IMR-90 (cell line): ENCODE results near the gene FSIP1. TPM values are rescaled to one million over a fixed set of nuclear protein-coding genes. Genes with fewer than 3 reads are reported as not detected.

Source experiments
- ATAC-seq: fragments of 200-7000 bp; cut with Tn5 transposase; 2 replicates; pipeline ENCODE4 v1.9.1; 2020; ENCODE audit warnings: low read depth, mild to moderate bottlenecking, moderate library complexity
- BruUV-seq: library from RNA; stranded (reverse); fragments of 400-500 nt; replicated peaks from 2 replicates; lab custom pipeline; 2021; lab: Mats Ljungman, UMichigan
- CTCF ChIA-PET: fragments of 300-600 bp; formaldehyde crosslinking; extraction: SDS; loops from one replicate; lab custom pipeline; 2021; ENCODE audit warnings: antibody characterized with exemption; lab: Yijun Ruan, JAX
- POLR2A ChIA-PET: fragments of 300-600 bp; sonication (Branson Sonifier 250); formaldehyde crosslinking; loops from one replicate; lab custom pipeline; 2022; ENCODE audit warnings: antibody characterized with exemption; ENCODE audit not compliant: unreplicated experiment; lab: Charles Lee
- DNase-seq: peaks from one replicate; pipeline ENCODE4 v3.0.0; 2013
- H2AFZ ChIP-seq: replicated peaks from 2 replicates; pipeline ENCODE3; 2013; ENCODE audit warnings: low read length, mild to moderate bottlenecking; ENCODE audit not compliant: poor library complexity
- H2AK5ac ChIP-seq: 2 replicates; pipeline ENCODE4 v1.6.1; 2013; ENCODE audit warnings: low read depth, low read length, inconsistent platforms
- H2AK9ac ChIP-seq: replicated peaks from 2 replicates; pipeline ENCODE3; 2013; ENCODE audit warnings: mild to moderate bottlenecking, low read depth, low read length, moderate library complexity; ENCODE audit not compliant: poor library complexity
- H2BK120ac ChIP-seq: 2 replicates; pipeline ENCODE4 v1.6.1; 2013; ENCODE audit warnings: low read depth, low read length, inconsistent platforms
- H2BK15ac ChIP-seq: 3 replicates; pipeline ENCODE4 v1.6.1; 2013; ENCODE audit warnings: low read depth, low read length, inconsistent platforms
- H2BK20ac ChIP-seq: 2 replicates; pipeline ENCODE4 v1.6.1; 2013; ENCODE audit warnings: low read depth, mild to moderate bottlenecking, inconsistent platforms, low read length, moderate library complexity
- H2BK5ac ChIP-seq: 2 replicates; pipeline ENCODE4 v1.6.1; 2013; ENCODE audit warnings: mild to moderate bottlenecking, low read depth, low read length, inconsistent platforms; ENCODE audit not compliant: poor library complexity, severe bottlenecking
- H3K14ac ChIP-seq: replicated peaks from 2 replicates; pipeline ENCODE4 v1.6.1; 2013; ENCODE audit warnings: low read depth, low read length, inconsistent platforms
- H3K18ac ChIP-seq: 2 replicates; pipeline ENCODE4 v1.6.1; 2013; ENCODE audit warnings: low read depth, low read length, control low read depth
- H3K23ac ChIP-seq: 2 replicates; pipeline ENCODE4 v1.6.1; 2013; ENCODE audit warnings: low read depth, low read length, inconsistent platforms
- H3K27ac ChIP-seq: 2 replicates; pipeline ENCODE4 v1.5.1; 2013; ENCODE audit warnings: mild to moderate bottlenecking, control low read depth, low read length; ENCODE audit not compliant: insufficient read depth
- H3K27me3 ChIP-seq: 2 replicates; pipeline ENCODE4 v1.6.1; 2013; ENCODE audit warnings: low read length; ENCODE audit not compliant: control insufficient read depth, insufficient read depth
- H3K36me3 ChIP-seq: 2 replicates; pipeline ENCODE4 v1.6.1; 2013; ENCODE audit warnings: low read length, mixed read lengths; ENCODE audit not compliant: control insufficient read depth, insufficient read depth
- H3K4ac ChIP-seq: 2 replicates; pipeline ENCODE4 v1.6.1; 2013; ENCODE audit warnings: low read depth, low read length, inconsistent platforms
- H3K4me1 ChIP-seq: 2 replicates; pipeline ENCODE4 v1.6.1; 2013; ENCODE audit warnings: low read length, mixed read lengths; ENCODE audit not compliant: control insufficient read depth, insufficient read depth
- H3K4me2 ChIP-seq: 2 replicates; pipeline ENCODE4 v1.6.1; 2013; ENCODE audit warnings: low read depth, mild to moderate bottlenecking, control low read depth, low read length, moderate library complexity
- H3K4me3 ChIP-seq: 2 replicates; pipeline ENCODE4 v1.5.1; 2013; ENCODE audit warnings: low read depth, mild to moderate bottlenecking, control low read depth, low read length, moderate library complexity; ENCODE audit not compliant: insufficient read depth
- H3K56ac ChIP-seq: 2 replicates; pipeline ENCODE4 v1.6.1; 2013; ENCODE audit warnings: low read length, inconsistent platforms; ENCODE audit not compliant: insufficient read depth; ENCODE audit errors: extremely low read depth
- H3K79me1 ChIP-seq, 2 experiments: 2 replicates each; pipeline ENCODE4 v1.6.1; 2013; ENCODE audit warnings: low read length in 2 of 2, inconsistent platforms in 1 of 2, low read depth in 1 of 2
- H3K9ac ChIP-seq: 2 replicates; pipeline ENCODE4 v1.6.1; 2013; ENCODE audit warnings: low read depth, low read length, control low read depth
- H3K9me1 ChIP-seq: 2 replicates; pipeline ENCODE4 v1.6.1; 2013; ENCODE audit warnings: low read length, inconsistent platforms; ENCODE audit not compliant: insufficient read depth
- H3K9me3 ChIP-seq: 2 replicates; pipeline ENCODE4 v1.6.1; 2013; ENCODE audit warnings: low read length; ENCODE audit not compliant: control insufficient read depth, insufficient read depth
- H4K20me1 ChIP-seq: 2 replicates; pipeline ENCODE4 v1.6.1; 2013; ENCODE audit warnings: low read length, inconsistent platforms; ENCODE audit not compliant: insufficient read depth
- H4K5ac ChIP-seq: 2 replicates; pipeline ENCODE4 v1.6.1; 2013; ENCODE audit warnings: mild to moderate bottlenecking, low read depth, low read length, control low read depth
- H4K8ac ChIP-seq, 2 experiments: 2 replicates each; pipeline ENCODE4 v1.6.1; 2013; ENCODE audit warnings: low read depth in 2 of 2, low read length in 2 of 2, control low read depth in 1 of 2, inconsistent platforms in 1 of 2
- H4K91ac ChIP-seq: 2 replicates; pipeline ENCODE4 v1.6.1; 2013; ENCODE audit warnings: low read depth, low read length, inconsistent platforms; ENCODE audit not compliant: insufficient read depth
- CEBPB ChIP-seq: IDR thresholded peaks from 2 replicates; pipeline ENCODE4 v1.6.1; 2012; ENCODE audit warnings: low read depth, low read length, improper control_type of control experiment
- SMC3 ChIP-seq: fragments of 150-350 bp; IDR thresholded peaks from 2 replicates; pipeline ENCODE4 v1.6.1; 2016; ENCODE audit warnings: low read depth, mild to moderate bottlenecking, antibody characterized with exemption, low read length, moderate library complexity
- WGBS, 2 experiments: methylation state at CpG; one replicate each; pipeline versions ENCODE4 v1.1.5 to v1.1.7; 2013; ENCODE audit warnings: missing lambda C conversion rate in 2 of 2; ENCODE audit not compliant: insufficient read length in 1 of 2; ENCODE audit errors: extremely low coverage in 2 of 2; 5-methylcytosine and 5-hydroxymethylcytosine counted together
- dilution Hi-C: fragments of 300-500 bp; cut with HindIII; formaldehyde crosslinking; loops from one replicate; pipeline ENCODE4 v1.14.3; 2018; ENCODE audit warnings: low sequenced_read_pairs; ENCODE audit not compliant: unreplicated experiment
- in situ Hi-C: fragments of 300-500 bp; cut with MboI; formaldehyde crosslinking; loops from 3 replicates; pipeline ENCODE4 v1.14.3; 2019; ENCODE audit warnings: low sequenced_read_pairs, inconsistent platforms, mixed read lengths
- intact Hi-C: fragments of 100-400 bp; cut with micrococcal nuclease; formaldehyde crosslinking; loops from 2 replicates; pipeline ENCODE4 v1.10.0; 2022
- polyA plus RNA-seq, 3 experiments: library from polyadenylated mRNA; depleted of rRNA; stranded (reverse); fragments of >200 nt; gene quantifications; 2 replicates each; pipeline ENCODE4 v1.2.3, GENCODE V29; 2012; ENCODE audit warnings: low replicate concordance in 1 of 3
- total RNA-seq: library from RNA; depleted of rRNA; stranded (reverse); fragments of >200 nt; gene quantifications from 2 replicates; pipeline ENCODE4 v1.2.3, GENCODE V29; 2012

FSIP1 gene
- total and polyA plus RNA-seq, 2 of the 4 experiments (the other 2 are of a cell fraction) = 0.10 to 0.18 TPM

- H3K4me1 ChIP-seq = no peaks in the 10 kb centered on the region
- intact Hi-C loops = no loop called here
- no peak overlapping the region for H3K56ac ChIP-seq
- no peak overlapping the region for H3K14ac ChIP-seq
- H4K91ac ChIP-seq = no peak overlapping the region
- TF ChIP-seq CEBPB = 0 out of 2 replicates have a peak, but pooled peaks have one; percentile 5
- no peak for TF ChIP-seq SMC3
- no peak overlapping the region for H3K23ac ChIP-seq
- DNase-seq = no peak
- H2AK9ac ChIP-seq = no peak overlapping the region
- H3K27me3 ChIP-seq = no peaks in the 10 kb centered on the region
- H2BK5ac ChIP-seq = no peak overlapping the region
- no peak overlapping the region for H2BK20ac ChIP-seq
- H3K4me2 ChIP-seq = no peak overlapping the region
- H3K36me3 ChIP-seq = no peaks in the 10 kb centered on the region
- no peak overlapping the region for H3K4me3 ChIP-seq
- no peak for ATAC-seq
- H3K9me1 ChIP-seq = no peaks in the 10 kb centered on the region
- no peak overlapping the region for H3K18ac ChIP-seq
- H3K9me3 ChIP-seq = no peaks in the 10 kb centered on the region
- H2BK120ac ChIP-seq = no peak overlapping the region
- dilution Hi-C loops = no loop called here
- H3K79me1 ChIP-seq = no peaks in the 10 kb centered on the region
- in situ Hi-C loops = no loop called here
- H4K8ac ChIP-seq = no peak overlapping the region
- H4K20me1 ChIP-seq = no peaks in the 10 kb centered on the region
- H2AFZ ChIP-seq = no peak overlapping the region
- no peak overlapping the region for H4K5ac ChIP-seq
- no peak overlapping the region for H2AK5ac ChIP-seq
- H3K27ac ChIP-seq = no peak overlapping the region
- BruUV-seq = no TSS peak
- WGBS, 2 experiments = no CpG with 5 or more reads among the region's 1 CpG
- H2BK15ac ChIP-seq = no peak overlapping the region
- CTCF ChIA-PET = interaction anchor here (0.6 to 1.5 kb wide), 3 partner anchors 12 to 829 kb away, joined by 3 to 4 read pairs (median 3); no protein-coding TSS in a partner anchor
- no peak overlapping the region for H3K9ac ChIP-seq
- no peak overlapping the region for H3K4ac ChIP-seq
- POLR2A ChIA-PET = no interaction called here
These were observed 82.3 kb downstream of the FSIP1 start for GRCh38 chr15:39700375-39700700.
